Fibroblast of pulmonary artery (primary cell): ENCODE measurements around the gene MS4A10.

Experiments used
- DNase-seq: peaks from one replicate; pipeline ENCODE4 v3.0.0-alpha.2; 2010; ENCODE audit warnings: low read depth
- H3K4me3 ChIP-seq: replicated peaks from 2 replicates; pipeline ENCODE4 v1.5.1; 2011; ENCODE audit warnings: low read depth, mild to moderate bottlenecking, control low read depth, low read length, moderate library complexity
- TF ChIP-seq, protein P1 (sequence below): IDR thresholded peaks from 2 replicates; pipeline ENCODE4 v1.5.1; 2011; ENCODE audit warnings: mild to moderate bottlenecking, control low read depth, low read length, inconsistent platforms; ENCODE audit errors: missing control alignments

MS4A10 gene

DNA sequence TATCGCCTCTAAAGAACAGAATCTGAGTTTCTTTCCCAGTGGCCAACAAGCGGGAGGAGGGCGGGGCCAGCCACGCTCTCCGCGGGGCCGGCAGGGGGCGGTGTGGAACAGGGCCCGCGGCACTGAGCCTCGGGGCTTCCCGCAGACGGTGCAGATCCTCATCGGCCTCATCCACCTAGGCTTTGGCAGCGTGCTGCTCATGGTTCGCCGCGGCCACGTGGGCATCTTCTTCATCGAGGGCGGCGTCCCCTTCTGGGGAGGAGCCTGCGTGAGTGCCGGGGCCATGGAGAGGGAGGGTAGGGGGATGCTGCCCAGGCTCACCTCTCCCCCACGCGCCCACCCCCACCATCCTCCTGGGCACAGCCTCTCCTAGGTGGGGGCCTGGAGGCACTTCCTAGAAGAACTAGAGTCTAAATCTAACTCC, 17.7 kb upstream of the MS4A10 start:
- TF ChIP-seq, protein P1, sequence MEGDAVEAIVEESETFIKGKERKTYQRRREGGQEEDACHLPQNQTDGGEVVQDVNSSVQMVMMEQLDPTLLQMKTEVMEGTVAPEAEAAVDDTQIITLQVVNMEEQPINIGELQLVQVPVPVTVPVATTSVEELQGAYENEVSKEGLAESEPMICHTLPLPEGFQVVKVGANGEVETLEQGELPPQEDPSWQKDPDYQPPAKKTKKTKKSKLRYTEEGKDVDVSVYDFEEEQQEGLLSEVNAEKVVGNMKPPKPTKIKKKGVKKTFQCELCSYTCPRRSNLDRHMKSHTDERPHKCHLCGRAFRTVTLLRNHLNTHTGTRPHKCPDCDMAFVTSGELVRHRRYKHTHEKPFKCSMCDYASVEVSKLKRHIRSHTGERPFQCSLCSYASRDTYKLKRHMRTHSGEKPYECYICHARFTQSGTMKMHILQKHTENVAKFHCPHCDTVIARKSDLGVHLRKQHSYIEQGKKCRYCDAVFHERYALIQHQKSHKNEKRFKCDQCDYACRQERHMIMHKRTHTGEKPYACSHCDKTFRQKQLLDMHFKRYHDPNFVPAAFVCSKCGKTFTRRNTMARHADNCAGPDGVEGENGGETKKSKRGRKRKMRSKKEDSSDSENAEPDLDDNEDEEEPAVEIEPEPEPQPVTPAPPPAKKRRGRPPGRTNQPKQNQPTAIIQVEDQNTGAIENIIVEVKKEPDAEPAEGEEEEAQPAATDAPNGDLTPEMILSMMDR: peak; percentile 38
- DNase-seq: no peak
- H3K4me3 ChIP-seq: no peak overlapping the region

- TF ChIP-seq, protein P1: no peak
- DNase-seq: no peak
- no peak overlapping the region for H3K4me3 ChIP-seq
These were observed 16.9 kb upstream of the MS4A10 start for GRCh38 chr11:60768202-60768601.

DNA sequence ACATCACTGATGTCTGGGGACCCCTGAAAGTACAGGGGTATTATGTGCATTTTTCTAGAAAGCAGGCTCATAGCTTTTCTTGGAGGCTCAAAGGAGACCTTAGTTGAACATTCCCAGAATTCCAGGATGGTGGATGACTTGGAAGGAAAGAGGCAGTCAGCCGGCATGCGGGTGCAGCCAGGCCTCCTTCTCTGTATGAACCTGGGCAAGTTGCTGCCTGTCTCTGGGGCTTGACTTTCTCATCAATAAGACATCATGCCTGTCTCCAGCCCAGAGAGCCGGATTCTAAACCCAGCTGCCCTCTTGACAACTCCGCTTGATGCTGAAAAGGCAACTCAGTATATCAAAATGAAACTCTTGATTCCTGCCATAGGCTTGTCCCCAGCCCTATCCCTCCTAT, 15.9 kb upstream of the MS4A10 start:
- H3K4me3 ChIP-seq: no peak overlapping the region
- TF ChIP-seq, protein P1: no peak
- no peak for DNase-seq

- no peak for DNase-seq
- no peak overlapping the region for H3K4me3 ChIP-seq
- TF ChIP-seq, protein P1: no peak
These were observed 15.3 kb upstream of the MS4A10 start for GRCh38 chr11:60769811-60770210.

DNA sequence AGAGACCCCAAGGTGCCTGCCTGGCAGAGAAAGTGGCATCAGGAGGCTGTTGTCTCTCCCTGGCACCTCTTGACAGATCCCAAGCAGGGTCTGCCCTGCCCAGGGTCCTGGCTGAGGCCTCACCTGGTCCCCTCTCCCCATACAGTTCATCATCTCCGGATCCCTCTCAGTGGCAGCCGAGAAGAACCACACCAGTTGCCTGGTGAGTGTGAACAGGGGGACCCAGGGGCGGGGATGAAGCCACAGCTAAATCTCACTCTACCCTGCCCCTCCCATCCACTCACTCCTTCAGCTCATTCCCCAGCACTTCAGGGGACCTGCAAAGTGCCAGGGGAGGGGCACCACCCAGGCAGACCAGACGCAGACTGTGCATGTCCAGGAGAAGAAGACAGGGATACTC, 14.0 kb upstream of the MS4A10 start:
- DNase-seq: no peak
- TF ChIP-seq, protein P1: no peak
- no peak overlapping the region for H3K4me3 ChIP-seq

GRCh38 chr11:60771879-60772525, 13.1 kb upstream of the MS4A10 start:
- TF ChIP-seq, protein P1: no peak

DNA sequence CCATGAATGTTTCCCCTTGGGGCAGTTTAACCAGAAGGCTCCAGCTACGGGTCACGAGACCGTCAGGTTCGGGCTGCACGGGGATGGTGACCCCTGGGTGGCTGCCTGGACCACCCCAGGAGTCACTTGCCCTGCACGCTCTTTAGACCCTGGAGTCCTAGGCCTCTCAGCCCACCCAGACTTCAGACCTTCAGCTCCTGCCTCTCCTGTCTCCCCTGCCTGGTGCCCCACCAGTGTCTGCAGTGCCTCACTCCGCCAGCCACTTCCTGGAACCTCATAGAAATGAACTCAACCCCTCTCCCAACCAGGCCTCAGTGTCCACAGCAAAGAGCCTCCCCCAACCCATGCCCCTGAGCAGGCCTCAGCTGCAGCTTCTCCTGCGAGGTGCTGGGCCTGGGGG, 12.5 kb upstream of the MS4A10 start:
- no peak for DNase-seq
- TF ChIP-seq, protein P1: no peak
- no peak overlapping the region for H3K4me3 ChIP-seq

More at GRCh38 chr11:60771879-60772525, 13.1 kb upstream of the MS4A10 start:
- DNase-seq: no peak
- H3K4me3 ChIP-seq: no peak overlapping the region
